K562 (cell line): ENCODE data around the gene AP2M1. TPM values are rescaled to one million over a fixed set of nuclear protein-coding genes. Genes with fewer than 3 reads are reported as not detected.
A peak's percentile ranks its signal among the peaks of the same experiment; 100 is the strongest.

ENCODE experiments used
- EGR1 ChIP-seq: fragments of 450-650 bp; conservative IDR thresholded peaks from 2 replicates; pipeline ENCODE4 v1.6.1; 2017; ENCODE audit warnings: mild to moderate bottlenecking
- ILK ChIP-seq: fragments of 450-650 bp; IDR thresholded peaks from 2 replicates; pipeline ENCODE4 v1.6.1; 2016; ENCODE audit warnings: missing genetic modification characterization, low read depth, mild to moderate bottlenecking, missing compliant biosample characterization, moderate library complexity, borderline replicate concordance
- MYC ChIP-seq, 2 experiments: fragments of 250-450 bp in 1 of 2; sonication (Bioruptor Pico) in 1 of 2; IDR thresholded peaks; 2 replicates each; pipeline versions ENCODE4 v1.5.1 to v1.6.1; 2012 to 2021; ENCODE audit warnings: low read depth in 2 of 2, borderline replicate concordance in 1 of 2, improper control_type of control experiment in 1 of 2, low read length in 1 of 2, mild to moderate bottlenecking in 1 of 2, moderate library complexity in 1 of 2
- PURB ChIP-seq: sonication (generic); formaldehyde crosslinking; IDR thresholded peaks from 2 replicates; pipeline ENCODE4 v1.9.0; 2021; ENCODE audit warnings: low read depth, mild to moderate bottlenecking, missing genetic modification reagents
- SAFB2 ChIP-seq: fragments of 200-400 bp; formaldehyde crosslinking; IDR thresholded peaks from 2 replicates; pipeline ENCODE4 v1.6.1; 2018; ENCODE audit warnings: borderline replicate concordance, low read length, low read depth, moderate library complexity; ENCODE audit not compliant: severe bottlenecking
- TCF7 ChIP-seq: sonication (generic); IDR thresholded peaks from 2 replicates; pipeline ENCODE4 v1.6.1; 2016; ENCODE audit warnings: antibody characterized with exemption, borderline replicate concordance
- ZNF507 ChIP-seq: conservative IDR thresholded peaks from 2 replicates; pipeline ENCODE4 v1.6.1; 2017; ENCODE audit warnings: missing genetic modification characterization, missing compliant biosample characterization
- ZNF589 ChIP-seq: fragments of 200-800 bp; sonication (Bioruptor generic); IDR thresholded peaks from 2 replicates; pipeline ENCODE4 v1.6.1; 2016; ENCODE audit warnings: low read depth, missing genetic modification characterization, missing compliant biosample characterization
- polyA plus RNA-seq, 8 experiments: library from polyadenylated mRNA; depleted of rRNA in 4 of 8; stranded (reverse) in 5 of 8; unstranded in 3 of 8; fragments of >200 nt; fragmentation: Nextera tagmentation in 2 of 8; fragmentation: Illumina TruSeq in 1 of 8; extraction: Ambion mirVana in 2 of 8; extraction: Trizol in 1 of 8; gene quantifications; 2 replicates each; pipeline versions ENCODE4 v1.2.1 to v1.2.3, GENCODE V29; 2011 to 2014; ENCODE audit warnings: inconsistent platforms in 1 of 8, missing spikeins in 1 of 8
- total RNA-seq, 7 experiments: library from RNA; depleted of rRNA in 6 of 7; stranded (reverse); fragments of >200 nt in 6 of 7; fragmentation: Illumina TruSeq in 2 of 7; extraction: Trizol in 2 of 7; gene quantifications; 2 replicates each; pipeline versions ENCODE4 v1.2.1 to v1.2.3, GENCODE V29; 2011 to 2021; ENCODE audit warnings: low replicate concordance in 1 of 7
- TF ChIP-seq, protein P1 (sequence below): fragments of 450-650 bp; IDR thresholded peaks from 2 replicates; pipeline ENCODE4 v1.6.1; 2017; ENCODE audit warnings: mild to moderate bottlenecking, moderate library complexity
- TF ChIP-seq, protein P2 (sequence below), 2 experiments: fragments of 450-650 bp; conservative IDR thresholded peaks; 2 replicates each; pipeline ENCODE4 v1.6.1; 2017; ENCODE audit warnings: mild to moderate bottlenecking in 2 of 2, moderate library complexity in 2 of 2
- TF ChIP-seq, protein P3 (sequence below): fragments of 450-650 bp; formaldehyde crosslinking; IDR thresholded peaks from 2 replicates; pipeline ENCODE4 v1.4.0; 2020; ENCODE audit warnings: mild to moderate bottlenecking
- TF ChIP-seq, protein P4 (sequence below), 2 experiments: IDR thresholded peaks; 2 replicates each; pipeline ENCODE4 v1.6.1; 2011; ENCODE audit warnings: borderline replicate concordance in 1 of 2, control low read depth in 1 of 2, low read depth in 1 of 2, low read length in 1 of 2, mild to moderate bottlenecking in 1 of 2, mixed read lengths in 1 of 2, moderate library complexity in 1 of 2; ENCODE audit not compliant: insufficient read depth in 1 of 2, insufficient read length in 1 of 2, poor library complexity in 1 of 2, severe bottlenecking in 1 of 2; ENCODE audit errors: extremely low read depth in 1 of 2
- TF ChIP-seq, protein P5 (sequence below): fragments of 150-350 bp; IDR thresholded peaks from 2 replicates; pipeline ENCODE4 v1.6.1; 2014; ENCODE audit warnings: low read depth, mild to moderate bottlenecking, low read length, borderline replicate concordance
- TF ChIP-seq, protein P6 (sequence below): sonication (generic); formaldehyde crosslinking; IDR thresholded peaks from 2 replicates; pipeline ENCODE4 v1.8.1; 2023; ENCODE audit warnings: mild to moderate bottlenecking, missing genetic modification reagents

AP2M1 gene
- total and polyA plus RNA-seq, 9 of the 15 experiments (the other 6 are each of a cell fraction or from before 2014, with no cell fraction given): 118 to 505 (median 296) TPM

DNA sequence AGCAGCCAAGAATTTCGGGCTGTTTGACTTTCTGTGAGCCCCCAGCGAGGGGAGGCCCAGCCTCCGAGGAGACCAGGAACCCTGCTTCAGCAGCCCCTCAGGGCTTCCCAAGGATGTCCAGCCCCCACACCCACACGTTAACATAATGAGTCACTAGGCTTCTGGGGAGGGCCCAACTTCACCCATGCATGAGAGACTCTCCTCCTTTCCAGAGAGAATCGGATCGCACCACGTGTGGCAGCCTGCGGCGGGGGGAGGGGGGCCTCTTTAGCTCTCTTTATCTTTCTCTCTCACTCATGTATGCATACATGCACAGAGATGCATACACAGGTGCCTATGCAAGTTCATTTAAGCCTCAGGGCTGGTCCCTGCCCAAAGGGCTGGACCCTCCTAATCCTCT, 3.1 kb upstream of the AP2M1 start (continued):
- TF ChIP-seq, protein P1, sequence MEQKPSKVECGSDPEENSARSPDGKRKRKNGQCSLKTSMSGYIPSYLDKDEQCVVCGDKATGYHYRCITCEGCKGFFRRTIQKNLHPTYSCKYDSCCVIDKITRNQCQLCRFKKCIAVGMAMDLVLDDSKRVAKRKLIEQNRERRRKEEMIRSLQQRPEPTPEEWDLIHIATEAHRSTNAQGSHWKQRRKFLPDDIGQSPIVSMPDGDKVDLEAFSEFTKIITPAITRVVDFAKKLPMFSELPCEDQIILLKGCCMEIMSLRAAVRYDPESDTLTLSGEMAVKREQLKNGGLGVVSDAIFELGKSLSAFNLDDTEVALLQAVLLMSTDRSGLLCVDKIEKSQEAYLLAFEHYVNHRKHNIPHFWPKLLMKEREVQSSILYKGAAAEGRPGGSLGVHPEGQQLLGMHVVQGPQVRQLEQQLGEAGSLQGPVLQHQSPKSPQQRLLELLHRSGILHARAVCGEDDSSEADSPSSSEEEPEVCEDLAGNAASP: no peak
- TF ChIP-seq, protein P2, sequence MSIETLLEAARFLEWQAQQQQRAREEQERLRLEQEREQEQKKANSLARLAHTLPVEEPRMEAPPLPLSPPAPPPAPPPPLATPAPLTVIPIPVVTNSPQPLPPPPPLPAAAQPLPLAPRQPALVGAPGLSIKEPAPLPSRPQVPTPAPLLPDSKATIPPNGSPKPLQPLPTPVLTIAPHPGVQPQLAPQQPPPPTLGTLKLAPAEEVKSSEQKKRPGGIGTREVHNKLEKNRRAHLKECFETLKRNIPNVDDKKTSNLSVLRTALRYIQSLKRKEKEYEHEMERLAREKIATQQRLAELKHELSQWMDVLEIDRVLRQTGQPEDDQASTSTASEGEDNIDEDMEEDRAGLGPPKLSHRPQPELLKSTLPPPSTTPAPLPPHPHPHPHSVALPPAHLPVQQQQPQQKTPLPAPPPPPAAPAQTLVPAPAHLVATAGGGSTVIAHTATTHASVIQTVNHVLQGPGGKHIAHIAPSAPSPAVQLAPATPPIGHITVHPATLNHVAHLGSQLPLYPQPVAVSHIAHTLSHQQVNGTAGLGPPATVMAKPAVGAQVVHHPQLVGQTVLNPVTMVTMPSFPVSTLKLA (conservative IDR thresholded peaks at IDR 0.05): peak; percentile 69 to 82; a peak in 3 of 4 replicates
- TF ChIP-seq, protein P3, sequence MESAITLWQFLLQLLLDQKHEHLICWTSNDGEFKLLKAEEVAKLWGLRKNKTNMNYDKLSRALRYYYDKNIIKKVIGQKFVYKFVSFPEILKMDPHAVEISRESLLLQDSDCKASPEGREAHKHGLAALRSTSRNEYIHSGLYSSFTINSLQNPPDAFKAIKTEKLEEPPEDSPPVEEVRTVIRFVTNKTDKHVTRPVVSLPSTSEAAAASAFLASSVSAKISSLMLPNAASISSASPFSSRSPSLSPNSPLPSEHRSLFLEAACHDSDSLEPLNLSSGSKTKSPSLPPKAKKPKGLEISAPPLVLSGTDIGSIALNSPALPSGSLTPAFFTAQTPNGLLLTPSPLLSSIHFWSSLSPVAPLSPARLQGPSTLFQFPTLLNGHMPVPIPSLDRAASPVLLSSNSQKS (CRISPR knock-in tag): no peak
- TF ChIP-seq, protein P4, sequence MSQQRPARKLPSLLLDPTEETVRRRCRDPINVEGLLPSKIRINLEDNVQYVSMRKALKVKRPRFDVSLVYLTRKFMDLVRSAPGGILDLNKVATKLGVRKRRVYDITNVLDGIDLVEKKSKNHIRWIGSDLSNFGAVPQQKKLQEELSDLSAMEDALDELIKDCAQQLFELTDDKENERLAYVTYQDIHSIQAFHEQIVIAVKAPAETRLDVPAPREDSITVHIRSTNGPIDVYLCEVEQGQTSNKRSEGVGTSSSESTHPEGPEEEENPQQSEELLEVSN (IDR thresholded peaks at IDR 0.05; ENCODE audit: borderline replicate concordance in 1 of 2, extremely low read depth in 1 of 2, insufficient read depth in 1 of 2, insufficient read length in 1 of 2, low read depth in 1 of 2, low read length in 1 of 2, poor library complexity in 1 of 2, severe bottlenecking in 1 of 2): no peak
- TF ChIP-seq ILK (tag) (no peak), ZNF589 (CRISPR knock-in tag) (no peak), PURB (CRISPR knock-in tag) (no peak), EGR1 (peak; percentile 75), TCF7 (no peak), SAFB2 (no peak), MYC (IDR thresholded peaks at IDR 0.05; ENCODE audit: low read depth, low read length) (peak; percentile 79), MYC (CRISPR knock-in tag; IDR thresholded peaks at IDR 0.05; ENCODE audit: borderline replicate concordance, low read depth) (no peak), ZNF507 (tag) (no peak)
- TF ChIP-seq, protein P5, sequence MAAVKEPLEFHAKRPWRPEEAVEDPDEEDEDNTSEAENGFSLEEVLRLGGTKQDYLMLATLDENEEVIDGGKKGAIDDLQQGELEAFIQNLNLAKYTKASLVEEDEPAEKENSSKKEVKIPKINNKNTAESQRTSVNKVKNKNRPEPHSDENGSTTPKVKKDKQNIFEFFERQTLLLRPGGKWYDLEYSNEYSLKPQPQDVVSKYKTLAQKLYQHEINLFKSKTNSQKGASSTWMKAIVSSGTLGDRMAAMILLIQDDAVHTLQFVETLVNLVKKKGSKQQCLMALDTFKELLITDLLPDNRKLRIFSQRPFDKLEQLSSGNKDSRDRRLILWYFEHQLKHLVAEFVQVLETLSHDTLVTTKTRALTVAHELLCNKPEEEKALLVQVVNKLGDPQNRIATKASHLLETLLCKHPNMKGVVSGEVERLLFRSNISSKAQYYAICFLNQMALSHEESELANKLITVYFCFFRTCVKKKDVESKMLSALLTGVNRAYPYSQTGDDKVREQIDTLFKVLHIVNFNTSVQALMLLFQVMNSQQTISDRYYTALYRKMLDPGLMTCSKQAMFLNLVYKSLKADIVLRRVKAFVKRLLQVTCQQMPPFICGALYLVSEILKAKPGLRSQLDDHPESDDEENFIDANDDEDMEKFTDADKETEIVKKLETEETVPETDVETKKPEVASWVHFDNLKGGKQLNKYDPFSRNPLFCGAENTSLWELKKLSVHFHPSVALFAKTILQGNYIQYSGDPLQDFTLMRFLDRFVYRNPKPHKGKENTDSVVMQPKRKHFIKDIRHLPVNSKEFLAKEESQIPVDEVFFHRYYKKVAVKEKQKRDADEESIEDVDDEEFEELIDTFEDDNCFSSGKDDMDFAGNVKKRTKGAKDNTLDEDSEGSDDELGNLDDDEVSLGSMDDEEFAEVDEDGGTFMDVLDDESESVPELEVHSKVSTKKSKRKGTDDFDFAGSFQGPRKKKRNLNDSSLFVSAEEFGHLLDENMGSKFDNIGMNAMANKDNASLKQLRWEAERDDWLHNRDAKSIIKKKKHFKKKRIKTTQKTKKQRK: no peak
- TF ChIP-seq, protein P6, sequence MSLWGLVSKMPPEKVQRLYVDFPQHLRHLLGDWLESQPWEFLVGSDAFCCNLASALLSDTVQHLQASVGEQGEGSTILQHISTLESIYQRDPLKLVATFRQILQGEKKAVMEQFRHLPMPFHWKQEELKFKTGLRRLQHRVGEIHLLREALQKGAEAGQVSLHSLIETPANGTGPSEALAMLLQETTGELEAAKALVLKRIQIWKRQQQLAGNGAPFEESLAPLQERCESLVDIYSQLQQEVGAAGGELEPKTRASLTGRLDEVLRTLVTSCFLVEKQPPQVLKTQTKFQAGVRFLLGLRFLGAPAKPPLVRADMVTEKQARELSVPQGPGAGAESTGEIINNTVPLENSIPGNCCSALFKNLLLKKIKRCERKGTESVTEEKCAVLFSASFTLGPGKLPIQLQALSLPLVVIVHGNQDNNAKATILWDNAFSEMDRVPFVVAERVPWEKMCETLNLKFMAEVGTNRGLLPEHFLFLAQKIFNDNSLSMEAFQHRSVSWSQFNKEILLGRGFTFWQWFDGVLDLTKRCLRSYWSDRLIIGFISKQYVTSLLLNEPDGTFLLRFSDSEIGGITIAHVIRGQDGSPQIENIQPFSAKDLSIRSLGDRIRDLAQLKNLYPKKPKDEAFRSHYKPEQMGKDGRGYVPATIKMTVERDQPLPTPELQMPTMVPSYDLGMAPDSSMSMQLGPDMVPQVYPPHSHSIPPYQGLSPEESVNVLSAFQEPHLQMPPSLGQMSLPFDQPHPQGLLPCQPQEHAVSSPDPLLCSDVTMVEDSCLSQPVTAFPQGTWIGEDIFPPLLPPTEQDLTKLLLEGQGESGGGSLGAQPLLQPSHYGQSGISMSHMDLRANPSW: no peak
